HEK293 (cell line): Measurements from ENCODE around the gene CADM1.

Experiments
- CTCF ChIA-PET: fragments of 350-600 bp; formaldehyde crosslinking; extraction: SDS; loops from one replicate; lab custom pipeline; 2021; ENCODE audit warnings: antibody characterized with exemption; lab: Yijun Ruan, JAX
- POLR2A ChIA-PET: fragments of 300-600 bp; formaldehyde crosslinking; extraction: SDS; loops from one replicate; lab custom pipeline; 2020; ENCODE audit warnings: antibody characterized with exemption, inconsistent platforms; lab: Yijun Ruan, JAX
- H3K27ac ChIP-seq: fragments of 200-500 bp; sonication (Bioruptor generic); 2 replicates; pipeline ENCODE4 v1.5.1; 2014; ENCODE audit warnings: low read depth, low read length, control low read depth, inconsistent platforms; ENCODE audit errors: extremely low read depth
- H3K36me3 ChIP-seq, 2 experiments: fragments of 200-500 bp in 1 of 2; sonication (Bioruptor generic) in 1 of 2; 1 replicate in 1 of 2; 2 replicates in 1 of 2; pipeline ENCODE4 v1.5.1; 2014 to 2017; ENCODE audit warnings: inconsistent platforms in 2 of 2, low read length in 2 of 2; ENCODE audit not compliant: control insufficient read depth in 2 of 2, insufficient read depth in 1 of 2
- H3K4me1 ChIP-seq: fragments of 200-500 bp; sonication (Bioruptor generic); 2 replicates; pipeline ENCODE4 v1.5.1; 2014; ENCODE audit warnings: mild to moderate bottlenecking, low read length, inconsistent platforms; ENCODE audit not compliant: control insufficient read depth, insufficient read depth
- H3K4me3 ChIP-seq: 2 replicates; pipeline ENCODE4 v1.5.1; 2011; ENCODE audit warnings: low read depth, mild to moderate bottlenecking, control low read depth, low read length, moderate library complexity
- H3K9me3 ChIP-seq: fragments of 200-500 bp; sonication (Bioruptor generic); 2 replicates; pipeline ENCODE4 v1.5.1; 2014; ENCODE audit warnings: low read depth, low read length, inconsistent platforms; ENCODE audit not compliant: control insufficient read depth, insufficient read depth
- FEZF1 ChIP-seq: fragments of 450-650 bp; formaldehyde crosslinking; IDR thresholded peaks from 2 replicates; pipeline ENCODE4 v1.5.1; 2016; ENCODE audit warnings: missing biosample characterization, missing genetic modification characterization
- HOXA7 ChIP-seq: sonication (generic); formaldehyde crosslinking; IDR thresholded peaks from 2 replicates; pipeline ENCODE4 v1.8.1; 2022; ENCODE audit warnings: missing genetic modification reagents, borderline replicate concordance
- KLF16 ChIP-seq: fragments of 450-650 bp; formaldehyde crosslinking; IDR thresholded peaks from 2 replicates; pipeline ENCODE4 v1.5.1; 2017; ENCODE audit warnings: missing biosample characterization, missing genetic modification characterization
- SCRT1 ChIP-seq: fragments of 450-650 bp; formaldehyde crosslinking; IDR thresholded peaks from 2 replicates; pipeline ENCODE4 v1.5.1; 2016; ENCODE audit warnings: missing biosample characterization, missing genetic modification characterization, borderline replicate concordance
- ZBTB21 ChIP-seq: fragments of 450-650 bp; formaldehyde crosslinking; IDR thresholded peaks from 2 replicates; pipeline ENCODE4 v1.5.1; 2017; ENCODE audit warnings: missing biosample characterization, missing genetic modification characterization
- ZBTB8A ChIP-seq: fragments of 450-650 bp; formaldehyde crosslinking; IDR thresholded peaks from 2 replicates; pipeline ENCODE4 v1.5.1; 2016; ENCODE audit warnings: missing biosample characterization, missing genetic modification characterization
- ZEB2 ChIP-seq: fragments of 450-650 bp; formaldehyde crosslinking; IDR thresholded peaks from 2 replicates; pipeline ENCODE4 v1.5.1; 2016; ENCODE audit warnings: missing biosample characterization, missing genetic modification characterization
- ZFHX2 ChIP-seq: fragments of 450-650 bp; formaldehyde crosslinking; conservative IDR thresholded peaks from 2 replicates; pipeline ENCODE4 v1.5.1; 2016; ENCODE audit warnings: missing biosample characterization, missing genetic modification characterization
- ZIC2 ChIP-seq: fragments of 450-650 bp; formaldehyde crosslinking; IDR thresholded peaks from 2 replicates; pipeline ENCODE4 v1.5.1; 2016; ENCODE audit warnings: missing biosample characterization, missing genetic modification characterization
- ZNF223 ChIP-seq: fragments of 450-650 bp; formaldehyde crosslinking; IDR thresholded peaks from 2 replicates; pipeline ENCODE4 v1.5.1; 2016; ENCODE audit warnings: missing biosample characterization, missing genetic modification characterization
- ZNF274 ChIP-seq, 2 experiments: fragments of 200-500 bp in 1 of 2; fragments of 450-650 bp in 1 of 2; sonication (Bioruptor generic) in 1 of 2; formaldehyde crosslinking in 1 of 2; IDR thresholded peaks; 2 replicates each; pipeline versions ENCODE4 v1.5.1 to v1.6.1; 2014 to 2016; ENCODE audit warnings: borderline replicate concordance in 1 of 2, inconsistent platforms in 1 of 2, low read length in 1 of 2, missing biosample characterization in 1 of 2, missing genetic modification characterization in 1 of 2
- ZNF311 ChIP-seq: fragments of 450-650 bp; formaldehyde crosslinking; IDR thresholded peaks from 2 replicates; pipeline ENCODE4 v1.5.1; 2017; ENCODE audit warnings: missing biosample characterization, missing genetic modification characterization, borderline replicate concordance
- ZNF610 ChIP-seq: fragments of 450-650 bp; formaldehyde crosslinking; IDR thresholded peaks from 2 replicates; pipeline ENCODE4 v1.5.1; 2016; ENCODE audit warnings: missing biosample characterization, missing genetic modification characterization, borderline replicate concordance
- ZNF776 ChIP-seq: fragments of 450-650 bp; formaldehyde crosslinking; IDR thresholded peaks from 2 replicates; pipeline ENCODE4 v1.5.0; 2017; ENCODE audit warnings: missing biosample characterization, missing genetic modification characterization, borderline replicate concordance
- ZSCAN16 ChIP-seq: fragments of 450-650 bp; formaldehyde crosslinking; IDR thresholded peaks from 2 replicates; pipeline ENCODE4 v1.5.1; 2016; ENCODE audit warnings: missing biosample characterization, missing genetic modification characterization
- ZXDB ChIP-seq: fragments of 450-650 bp; formaldehyde crosslinking; IDR thresholded peaks from 2 replicates; pipeline ENCODE4 v1.5.1; 2016; ENCODE audit warnings: missing biosample characterization, missing genetic modification characterization
- TF ChIP-seq, protein P1 (sequence below): fragments of 450-650 bp; formaldehyde crosslinking; IDR thresholded peaks from 2 replicates; pipeline ENCODE4 v1.5.1; 2016; ENCODE audit warnings: missing biosample characterization, missing genetic modification characterization

Gene CADM1

DNA sequence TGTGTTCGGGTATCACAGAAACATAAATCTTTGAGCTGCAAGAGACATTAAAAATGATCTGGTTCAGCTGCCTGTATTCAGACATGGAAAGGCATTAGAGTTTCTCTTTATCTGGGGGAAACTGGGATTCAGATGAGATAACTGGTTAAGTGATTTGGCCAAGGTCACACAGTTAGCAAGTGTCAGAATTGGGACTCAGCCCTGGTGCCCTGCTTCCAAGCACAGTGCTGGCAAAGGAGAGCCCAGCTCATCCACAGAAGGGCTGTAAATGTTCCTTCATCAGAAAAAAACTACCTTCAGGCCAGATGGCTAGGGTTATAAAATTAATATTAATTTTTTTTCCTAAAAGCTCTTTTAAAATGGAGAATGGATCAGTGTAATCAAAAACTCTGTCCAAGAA is 20.4 kb upstream of the CADM1 start:
- H3K9me3 ChIP-seq, result no peaks in the 10 kb centered on the region
- TF ChIP-seq ZNF776 (no peak), ZXDB (tag by site-specific recombination) (no peak)
- no peaks in the 10 kb centered on the region for H3K36me3 ChIP-seq
- POLR2A ChIA-PET, result interaction anchor here (1.1 kb wide), 1 partner anchor 20 kb away, joined by 4 read pairs; the partner anchor contains the start of gene CADM1
- H3K4me3 ChIP-seq, result no peak overlapping the region
- CTCF ChIA-PET, result interaction anchor here (0.6 to 0.7 kb wide), 2 partner anchors 26 to 109 kb away, joined by 3 read pairs; no protein-coding TSS in a partner anchor
- H3K4me1 ChIP-seq, result no peaks in the 10 kb centered on the region
- no peak overlapping the region for H3K27ac ChIP-seq

DNA sequence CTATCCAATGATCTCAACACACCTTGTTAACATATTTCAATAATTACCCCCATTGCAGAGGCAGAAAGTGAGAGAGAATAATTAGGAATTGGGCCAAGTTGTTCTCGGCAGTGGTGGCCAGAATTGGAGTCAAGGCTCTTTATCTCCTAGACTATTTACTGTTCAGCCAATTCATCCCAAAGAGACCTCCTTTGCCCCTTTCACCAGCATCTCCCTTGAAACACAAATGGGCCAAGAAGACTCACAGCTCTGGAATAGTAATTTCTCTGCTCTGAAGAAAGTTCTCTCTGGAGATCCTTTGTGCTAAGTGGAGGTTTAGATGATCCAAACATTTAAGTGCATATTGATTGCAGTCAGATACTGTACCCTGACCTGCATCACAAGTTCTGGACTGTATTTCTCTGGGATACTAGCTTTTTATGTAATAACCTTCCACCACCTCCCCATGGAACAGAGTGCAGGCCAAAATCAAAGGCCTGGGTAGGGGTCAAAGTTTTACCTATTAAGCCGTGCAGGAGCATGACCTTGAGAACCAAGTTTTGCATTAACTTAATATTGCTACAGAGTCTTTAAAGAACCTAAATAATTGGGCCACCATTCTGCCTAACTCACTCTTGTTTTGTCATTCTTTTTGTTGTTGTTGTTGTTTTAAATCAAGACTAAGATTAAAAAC is 19.6 kb upstream of the CADM1 start:
- Histone ChIP-seq H3K36me3 (no peaks in the 10 kb centered on the region), H3K9me3 (no peaks in the 10 kb centered on the region), H3K4me3 (no peak overlapping the region), H3K27ac (no peak overlapping the region), H3K4me1 (no peaks in the 10 kb centered on the region)
- TF ChIP-seq ZNF311 (tag by site-specific recombination) (no peak), ZNF223 (tag by site-specific recombination) (no peak)
- POLR2A ChIA-PET, result interaction anchor here (1.1 kb wide), 1 partner anchor 19 kb away, joined by 4 read pairs; the partner anchor contains the start of gene CADM1
- CTCF ChIA-PET, result interaction anchor here (0.6 to 0.7 kb wide), 3 partner anchors 25 to 402 kb away, joined by 3 read pairs; no protein-coding TSS in a partner anchor

DNA sequence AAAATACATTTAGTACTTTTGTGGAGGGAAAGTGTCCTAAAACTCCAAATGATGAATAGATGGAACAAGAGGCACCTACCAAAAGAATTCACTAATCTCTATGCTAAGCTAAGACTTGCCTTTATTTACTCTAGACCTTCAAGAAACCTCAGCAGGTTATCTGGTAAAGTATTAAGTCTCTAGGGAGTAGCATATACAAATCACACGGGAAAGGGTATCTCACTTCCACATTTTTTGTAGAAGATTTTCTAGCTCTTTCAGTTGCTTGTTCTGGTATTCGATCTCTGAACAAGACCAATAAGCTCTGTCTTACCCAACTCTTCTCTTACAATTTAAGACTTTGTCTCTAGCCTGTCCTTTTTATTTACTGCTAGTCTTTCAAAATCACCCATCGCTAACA is 18.1 kb upstream of the CADM1 start:
- CTCF ChIA-PET, result interaction anchor here (0.6 to 1.4 kb wide), 4 partner anchors 12 to 748 kb away, joined by 3 to 6 read pairs (median 6); no protein-coding TSS in a partner anchor
- TF ChIP-seq SCRT1, result no peak
- no peak for TF ChIP-seq ZFHX2 (tag by site-specific recombination)
- no peak for TF ChIP-seq ZSCAN16 (tag by site-specific recombination)
- TF ChIP-seq ZBTB8A (tag by site-specific recombination), result no peak
- no peak for TF ChIP-seq KLF16 (tag by site-specific recombination)
- no peak for TF ChIP-seq ZNF274 (IDR thresholded peaks at IDR 0.05; ENCODE audit: low read length)
- no peak for TF ChIP-seq ZNF274 (tag by site-specific recombination; IDR thresholded peaks at IDR 0.05; ENCODE audit: borderline replicate concordance)
- TF ChIP-seq ZIC2, result no peak
- no peak for TF ChIP-seq ZEB2 (tag by site-specific recombination)
- no peak for TF ChIP-seq FEZF1 (tag by site-specific recombination)
- TF ChIP-seq ZNF610 (tag by site-specific recombination), result no peak
- no peak for TF ChIP-seq ZBTB21
- TF ChIP-seq HOXA7 (CRISPR knock-in tag), result no peak
- TF ChIP-seq, protein P1, sequence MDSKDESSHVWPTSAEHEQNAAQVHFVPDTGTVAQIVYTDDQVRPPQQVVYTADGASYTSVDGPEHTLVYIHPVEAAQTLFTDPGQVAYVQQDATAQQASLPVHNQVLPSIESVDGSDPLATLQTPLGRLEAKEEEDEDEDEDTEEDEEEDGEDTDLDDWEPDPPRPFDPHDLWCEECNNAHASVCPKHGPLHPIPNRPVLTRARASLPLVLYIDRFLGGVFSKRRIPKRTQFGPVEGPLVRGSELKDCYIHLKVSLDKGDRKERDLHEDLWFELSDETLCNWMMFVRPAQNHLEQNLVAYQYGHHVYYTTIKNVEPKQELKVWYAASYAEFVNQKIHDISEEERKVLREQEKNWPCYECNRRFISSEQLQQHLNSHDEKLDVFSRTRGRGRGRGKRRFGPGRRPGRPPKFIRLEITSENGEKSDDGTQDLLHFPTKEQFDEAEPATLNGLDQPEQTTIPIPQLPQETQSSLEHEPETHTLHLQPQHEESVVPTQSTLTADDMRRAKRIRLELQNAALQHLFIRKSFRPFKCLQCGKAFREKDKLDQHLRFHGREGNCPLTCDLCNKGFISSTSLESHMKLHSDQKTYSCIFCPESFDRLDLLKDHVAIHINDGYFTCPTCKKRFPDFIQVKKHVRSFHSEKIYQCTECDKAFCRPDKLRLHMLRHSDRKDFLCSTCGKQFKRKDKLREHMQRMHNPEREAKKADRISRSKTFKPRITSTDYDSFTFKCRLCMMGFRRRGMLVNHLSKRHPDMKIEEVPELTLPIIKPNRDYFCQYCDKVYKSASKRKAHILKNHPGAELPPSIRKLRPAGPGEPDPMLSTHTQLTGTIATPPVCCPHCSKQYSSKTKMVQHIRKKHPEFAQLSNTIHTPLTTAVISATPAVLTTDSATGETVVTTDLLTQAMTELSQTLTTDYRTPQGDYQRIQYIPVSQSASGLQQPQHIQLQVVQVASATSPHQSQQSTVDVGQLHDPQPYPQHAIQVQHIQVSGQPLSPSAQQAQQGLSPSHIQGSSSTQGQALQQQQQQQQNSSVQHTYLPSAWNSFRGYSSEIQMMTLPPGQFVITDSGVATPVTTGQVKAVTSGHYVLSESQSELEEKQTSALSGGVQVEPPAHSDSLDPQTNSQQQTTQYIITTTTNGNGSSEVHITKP (tag by site-specific recombination), result no peak
- POLR2A ChIA-PET, result interaction anchor here (1.4 kb wide), 1 partner anchor 18 kb away, joined by 6 read pairs; the partner anchor contains the start of gene CADM1

More for the DNA sequence above, 18.1 kb upstream of the CADM1 start:
- no peaks in the 10 kb centered on the region for H3K9me3 ChIP-seq
- H3K4me3 ChIP-seq, result no peak overlapping the region
- H3K4me1 ChIP-seq, result no peaks in the 10 kb centered on the region
- H3K27ac ChIP-seq, result no peak overlapping the region
- no peaks in the 10 kb centered on the region for H3K36me3 ChIP-seq
